ENCODE measurements around the gene SEMA3F.

DNA sequence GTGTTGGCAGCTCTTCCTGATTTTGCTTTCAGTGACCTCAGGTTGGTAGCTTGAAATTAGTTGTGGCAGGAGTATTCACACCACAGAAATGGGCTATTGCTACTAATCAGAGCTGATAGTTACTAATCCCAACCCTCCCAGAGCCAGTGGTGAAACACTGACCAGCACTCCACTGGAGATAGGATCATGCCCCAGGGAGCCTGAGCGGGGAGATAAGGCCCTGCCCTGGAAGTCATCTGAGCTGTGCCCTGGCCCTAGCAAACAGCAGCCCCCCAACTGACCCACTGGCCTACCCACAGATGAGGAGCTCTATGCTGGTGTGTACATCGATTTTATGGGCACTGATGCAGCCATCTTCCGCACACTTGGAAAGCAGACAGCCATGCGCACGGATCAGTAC is 26.9 kb downstream of the SEMA3F start:
- TF ChIP-seq CEBPB (IDR thresholded peaks at IDR 0.05) (no peak), RAD21 (IDR thresholded peaks at IDR 0.05; ENCODE audit: low read depth) (no peak), YY1 (IDR thresholded peaks at IDR 0.05; ENCODE audit: low read depth) (no peak), CREB1 (IDR thresholded peaks at IDR 0.05; ENCODE audit: low read depth) (no peak), EP300 (IDR thresholded peaks at IDR 0.05; ENCODE audit: borderline replicate concordance) (no peak), TAF1 (IDR thresholded peaks at IDR 0.05; ENCODE audit: low read depth) (no peak), FOXM1 (IDR thresholded peaks at IDR 0.05; ENCODE audit: borderline replicate concordance, low read depth) (no peak), TEAD4 (IDR thresholded peaks at IDR 0.05) (no peak)
- TF ChIP-seq, protein P1, sequence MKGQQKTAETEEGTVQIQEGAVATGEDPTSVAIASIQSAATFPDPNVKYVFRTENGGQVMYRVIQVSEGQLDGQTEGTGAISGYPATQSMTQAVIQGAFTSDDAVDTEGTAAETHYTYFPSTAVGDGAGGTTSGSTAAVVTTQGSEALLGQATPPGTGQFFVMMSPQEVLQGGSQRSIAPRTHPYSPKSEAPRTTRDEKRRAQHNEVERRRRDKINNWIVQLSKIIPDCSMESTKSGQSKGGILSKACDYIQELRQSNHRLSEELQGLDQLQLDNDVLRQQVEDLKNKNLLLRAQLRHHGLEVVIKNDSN (IDR thresholded peaks at IDR 0.05), result no peak
- TF ChIP-seq, protein P2, sequence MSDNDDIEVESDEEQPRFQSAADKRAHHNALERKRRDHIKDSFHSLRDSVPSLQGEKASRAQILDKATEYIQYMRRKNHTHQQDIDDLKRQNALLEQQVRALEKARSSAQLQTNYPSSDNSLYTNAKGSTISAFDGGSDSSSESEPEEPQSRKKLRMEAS (IDR thresholded peaks at IDR 0.05), result no peak
- TF ChIP-seq, protein P3, sequence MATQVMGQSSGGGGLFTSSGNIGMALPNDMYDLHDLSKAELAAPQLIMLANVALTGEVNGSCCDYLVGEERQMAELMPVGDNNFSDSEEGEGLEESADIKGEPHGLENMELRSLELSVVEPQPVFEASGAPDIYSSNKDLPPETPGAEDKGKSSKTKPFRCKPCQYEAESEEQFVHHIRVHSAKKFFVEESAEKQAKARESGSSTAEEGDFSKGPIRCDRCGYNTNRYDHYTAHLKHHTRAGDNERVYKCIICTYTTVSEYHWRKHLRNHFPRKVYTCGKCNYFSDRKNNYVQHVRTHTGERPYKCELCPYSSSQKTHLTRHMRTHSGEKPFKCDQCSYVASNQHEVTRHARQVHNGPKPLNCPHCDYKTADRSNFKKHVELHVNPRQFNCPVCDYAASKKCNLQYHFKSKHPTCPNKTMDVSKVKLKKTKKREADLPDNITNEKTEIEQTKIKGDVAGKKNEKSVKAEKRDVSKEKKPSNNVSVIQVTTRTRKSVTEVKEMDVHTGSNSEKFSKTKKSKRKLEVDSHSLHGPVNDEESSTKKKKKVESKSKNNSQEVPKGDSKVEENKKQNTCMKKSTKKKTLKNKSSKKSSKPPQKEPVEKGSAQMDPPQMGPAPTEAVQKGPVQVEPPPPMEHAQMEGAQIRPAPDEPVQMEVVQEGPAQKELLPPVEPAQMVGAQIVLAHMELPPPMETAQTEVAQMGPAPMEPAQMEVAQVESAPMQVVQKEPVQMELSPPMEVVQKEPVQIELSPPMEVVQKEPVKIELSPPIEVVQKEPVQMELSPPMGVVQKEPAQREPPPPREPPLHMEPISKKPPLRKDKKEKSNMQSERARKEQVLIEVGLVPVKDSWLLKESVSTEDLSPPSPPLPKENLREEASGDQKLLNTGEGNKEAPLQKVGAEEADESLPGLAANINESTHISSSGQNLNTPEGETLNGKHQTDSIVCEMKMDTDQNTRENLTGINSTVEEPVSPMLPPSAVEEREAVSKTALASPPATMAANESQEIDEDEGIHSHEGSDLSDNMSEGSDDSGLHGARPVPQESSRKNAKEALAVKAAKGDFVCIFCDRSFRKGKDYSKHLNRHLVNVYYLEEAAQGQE (IDR thresholded peaks at IDR 0.05; ENCODE audit: low read depth), result no peak
